ENCODE measurements around the gene ITSN2. TPM values are rescaled to one million over a fixed set of nuclear protein-coding genes. Genes with fewer than 3 reads are reported as not detected.

The ITSN2 gene
- total RNA-seq, 1 experiment from 2014 or later = 19.8 TPM

- POLR2A ChIA-PET = no interaction called here
- ATAC-seq = no peak
- Mint-ChIP-seq H3K9me3 (peaks cover 5% of the 10 kb centered on the region; the same call in 1 of the 2 replicates), H3K36me3 (no peaks in the 10 kb centered on the region), H3K27me3 (ENCODE audit: low read depth) (no peaks in the 10 kb centered on the region), H3K4me3 (no peak overlapping the region), H3K27ac (no peak overlapping the region), H3K4me1 (peaks cover 5% of the 10 kb centered on the region)
- DNase-seq (ENCODE audit: low spot score) = no peak
- TF ChIP-seq AFF4 (CRISPR knock-in tag; IDR thresholded peaks at IDR 0.05; ENCODE audit: borderline replicate concordance) (no peak), HMGXB4 (CRISPR knock-in tag; IDR thresholded peaks at IDR 0.05) (no peak), HMGA2 (CRISPR knock-in tag; IDR thresholded peaks at IDR 0.05) (no peak), ZNF281 (CRISPR knock-in tag; IDR thresholded peaks at IDR 0.05) (no peak), ELF4 (CRISPR knock-in tag; IDR thresholded peaks at IDR 0.05; ENCODE audit: low read depth) (no peak), ZNF219 (CRISPR knock-in tag; IDR thresholded peaks at IDR 0.05; ENCODE audit: borderline replicate concordance) (no peak), FOXK1 (CRISPR knock-in tag; IDR thresholded peaks at IDR 0.05) (no peak), ZBTB21 (CRISPR knock-in tag; IDR thresholded peaks at IDR 0.05; ENCODE audit: borderline replicate concordance) (no peak), FOXJ3 (CRISPR knock-in tag; IDR thresholded peaks at IDR 0.05; ENCODE audit: borderline replicate concordance) (no peak), OVOL2 (CRISPR knock-in tag; IDR thresholded peaks at IDR 0.05; ENCODE audit: borderline replicate concordance) (no peak)
- CTCF ChIA-PET = no interaction called here
These were observed 25.0 kb upstream of the ITSN2 start for GRCh38 chr2:24385366-24385765.

- peak; percentile 93 for ATAC-seq
- ChIA-PET CTCF (interaction anchor here (0.6 kb wide), 1 partner anchor 146 kb away, joined by 3 read pairs; no protein-coding TSS in a partner anchor), POLR2A (no interaction called here)
- Mint-ChIP-seq H3K4me1 (peaks cover 5% of the 10 kb centered on the region), H3K27me3 (ENCODE audit: low read depth) (no peaks in the 10 kb centered on the region), H3K4me3 (no peak overlapping the region), H3K9me3 (no peaks in the 10 kb centered on the region), H3K27ac (no peak overlapping the region; the same call in 1 of the 2 replicates), H3K36me3 (no peaks in the 10 kb centered on the region)
- TF ChIP-seq CTCF (IDR thresholded peaks at IDR 0.05) (peak; percentile 64), USF2 (CRISPR knock-in tag; IDR thresholded peaks at IDR 0.05) (no peak)
- DNase-seq (ENCODE audit: low spot score) = peak; percentile 64
These were observed 22.2 kb upstream of the ITSN2 start for GRCh38 chr2:24382363-24383073.

Data from WTC11 (cell line).